Uterus (tissue), 4 donors: ENCODE results near the gene UGT1A8. TPM values are rescaled to one million over a fixed set of nuclear protein-coding genes. Genes with fewer than 3 reads are reported as not detected.

Source experiments
- DNase-seq, 2 donors: peaks; one replicate each; pipeline ENCODE4 v3.0.0-alpha.2; 2019 to 2020
- H3K27ac ChIP-seq, 2 donors: fragments of 200-600 bp; sonication (generic); 1 replicate in 1 of 2; 2 replicates in 1 of 2; pipeline ENCODE4 v1.5.1; 2016 to 2018
- H3K27me3 ChIP-seq, 2 donors: fragments of 200-600 bp; sonication (generic); one replicate each; pipeline ENCODE4 v1.5.1; 2018 to 2019; ENCODE audit warnings: control low read depth in 1 of 2
- H3K36me3 ChIP-seq, 2 donors: fragments of 200-600 bp; sonication (generic); one replicate each; pipeline ENCODE4 v1.5.1; 2019; ENCODE audit warnings: control low read depth in 1 of 2
- H3K4me1 ChIP-seq, 2 donors: fragments of 200-600 bp; sonication (generic); one replicate each; pipeline ENCODE4 v1.5.1; 2018 to 2019; ENCODE audit warnings: control low read depth in 1 of 2
- H3K4me3 ChIP-seq, 2 donors: fragments of 200-600 bp; sonication (generic); 1 replicate in 1 of 2; 2 replicates in 1 of 2; pipeline ENCODE4 v1.5.1; 2018 to 2019; ENCODE audit warnings: mild to moderate bottlenecking in 1 of 2
- H3K9me3 ChIP-seq, 2 donors: fragments of 200-600 bp; sonication (generic); one replicate each; pipeline ENCODE4 v1.5.1; 2019; ENCODE audit warnings: control low read depth in 1 of 2
- CTCF ChIP-seq, 4 experiments: fragments of 200-600 bp in 2 of 4; fragments of 450-650 bp in 2 of 4; sonication (generic) in 2 of 4; IDR thresholded peaks; one replicate each; pipeline ENCODE4 v1.5.1; 2016 to 2019; ENCODE audit warnings: antibody characterized with exemption in 4 of 4, mild to moderate bottlenecking in 2 of 4, moderate library complexity in 1 of 4
- POLR2A ChIP-seq, 2 donors: fragments of 450-650 bp; IDR thresholded peaks; one replicate each; pipeline ENCODE4 v1.6.1; 2016; ENCODE audit warnings: antibody characterized with exemption in 2 of 2, mild to moderate bottlenecking in 1 of 2, moderate library complexity in 1 of 2
- intact Hi-C: fragments of 100-400 bp; cut with DNase I; formaldehyde crosslinking; loops from one replicate; pipeline ENCODE4 v1.15.1; 2023; ENCODE audit warnings: low total_unique reads
- total RNA-seq, 4 donors: library from RNA; depleted of rRNA in 3 of 4; stranded (reverse); fragments of >200 nt in 3 of 4; gene quantifications; one replicate each; pipeline versions ENCODE4 v1.1.0 to v1.2.4, GENCODE V29; 2014 to 2023
- donor health status: DM: yes; HTN: yes; CAD: no.

UGT1A8 gene
- total RNA-seq, 4 donors from 2014 or later: not detected

- no peaks in the 10 kb centered on the region for H3K9me3 ChIP-seq
- H3K27ac ChIP-seq: no peak overlapping the region
- no peaks in the 10 kb centered on the region for H3K27me3 ChIP-seq
- H3K36me3 ChIP-seq: no peaks in the 10 kb centered on the region
- no peak overlapping the region for H3K4me3 ChIP-seq
- intact Hi-C loops: no loop called here
- DNase-seq: no peak
- H3K4me1 ChIP-seq: no peaks in the 10 kb centered on the region
- no peak for TF ChIP-seq POLR2A (IDR thresholded peaks at IDR 0.05)
- TF ChIP-seq CTCF (IDR thresholded peaks at IDR 0.05): no peak
Observed at GRCh38 chr2:233821196-233821595, 203.8 kb downstream of the UGT1A8 start.

- no peaks in the 10 kb centered on the region for H3K4me1 ChIP-seq
- TF ChIP-seq CTCF (IDR thresholded peaks at IDR 0.05) (no peak), POLR2A (IDR thresholded peaks at IDR 0.05) (no peak)
- no peak overlapping the region for H3K4me3 ChIP-seq
- intact Hi-C loops: no loop called here
- no peaks in the 10 kb centered on the region for H3K27me3 ChIP-seq
- no peaks in the 10 kb centered on the region for H3K9me3 ChIP-seq
- no peaks in the 10 kb centered on the region for H3K36me3 ChIP-seq
- DNase-seq: no peak
- no peak overlapping the region for H3K27ac ChIP-seq
Observed at GRCh38 chr2:233821709-233822100, 204.3 kb downstream of the UGT1A8 start.

- Histone ChIP-seq H3K4me1 (no peaks in the 10 kb centered on the region), H3K27me3 (no peaks in the 10 kb centered on the region), H3K9me3 (no peaks in the 10 kb centered on the region), H3K27ac (no peak overlapping the region), H3K36me3 (no peaks in the 10 kb centered on the region), H3K4me3 (no peak overlapping the region)
- DNase-seq: no peak
- intact Hi-C loops: no loop called here
- TF ChIP-seq POLR2A (IDR thresholded peaks at IDR 0.05) (no peak), CTCF (IDR thresholded peaks at IDR 0.05) (no peak)
Observed at GRCh38 chr2:233822101-233822771, 204.8 kb downstream of the UGT1A8 start.

Other genes starting within 250 kb of the UGT1A8 start
- 10 to 100 TPM; 14.7 to 60.2 (median 49.5) TPM for gene USP40, start 50.9 kb upstream of the UGT1A8 start, total RNA-seq
- gene UGT1A10, start 18.8 kb downstream of the UGT1A8 start, total RNA-seq: not detected
- gene UGT1A9, start 54.3 kb downstream of the UGT1A8 start, total RNA-seq: not detected
- gene UGT1A7, start 64.3 kb downstream of the UGT1A8 start, total RNA-seq: under 1 TPM in 1 of 4 donors, not detected in 3; 0.29 TPM
- not detected for gene UGT1A6, start 75.3 kb downstream of the UGT1A8 start, total RNA-seq
- not detected for gene UGT1A5, start 95.3 kb downstream of the UGT1A8 start, total RNA-seq
- not detected for gene UGT1A4, start 101.1 kb downstream of the UGT1A8 start, total RNA-seq
- not detected for gene UGT1A3, start 111.4 kb downstream of the UGT1A8 start, total RNA-seq
- gene UGT1A1, start 142.6 kb downstream of the UGT1A8 start, total RNA-seq: not detected
- gene MROH2A, start 160.7 kb downstream of the UGT1A8 start, total RNA-seq: not detected
- 10 to 100 TPM in 1 of 4 donors, not detected in 3; 13.0 TPM for gene HJURP, start 236.9 kb downstream of the UGT1A8 start, total RNA-seq